ENCODE results near the gene PLCL2.
"Not testable (repeated sequence)": the region's sequence is repeated elsewhere in the genome, so short reads cannot be mapped to it uniquely, and the experiment has no call there.

Gene PLCL2

DNA sequence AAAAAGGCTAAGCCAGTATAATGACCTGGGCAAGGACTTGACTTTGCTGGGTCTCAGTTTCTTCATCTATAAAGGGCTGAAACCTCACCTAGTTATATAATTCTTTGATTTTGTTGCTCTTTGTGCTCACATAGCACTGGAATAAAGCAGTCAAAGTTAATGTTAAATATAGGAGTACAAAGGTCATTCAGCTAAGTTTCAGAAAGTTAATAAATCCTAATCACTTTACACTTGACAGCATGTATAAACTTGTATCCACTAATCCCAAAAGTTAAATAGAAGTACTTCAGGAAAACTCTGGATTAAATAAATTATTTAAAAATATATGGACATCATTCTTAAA lies 33.9 kb downstream of the PLCL2 start:
- DNase-seq: no peak

DNA sequence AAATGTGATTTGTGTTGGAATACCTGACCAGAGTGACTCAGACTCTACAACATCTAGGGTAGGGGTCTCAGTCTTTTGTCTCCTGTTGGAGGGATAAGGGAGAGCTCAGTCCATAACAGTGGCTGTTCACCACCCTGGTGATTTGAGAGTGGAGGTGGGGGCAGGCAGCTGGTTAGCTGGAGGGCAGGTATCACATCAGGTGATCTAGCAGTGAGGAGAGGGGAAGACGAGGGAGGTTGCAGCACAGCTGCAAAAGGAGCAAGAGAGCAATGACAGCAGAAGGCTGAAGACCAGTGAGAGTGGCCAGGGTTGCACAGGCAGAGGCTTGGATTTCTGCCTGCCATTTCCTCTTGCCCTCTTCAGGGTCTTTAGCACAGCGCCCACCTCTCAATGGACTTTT lies 38.4 kb downstream of the PLCL2 start:
- no peak for DNase-seq

- DNase-seq: no peak
Measured at GRCh38 chr3:16927485-16927884, 42.7 kb downstream of the PLCL2 start.

DNA sequence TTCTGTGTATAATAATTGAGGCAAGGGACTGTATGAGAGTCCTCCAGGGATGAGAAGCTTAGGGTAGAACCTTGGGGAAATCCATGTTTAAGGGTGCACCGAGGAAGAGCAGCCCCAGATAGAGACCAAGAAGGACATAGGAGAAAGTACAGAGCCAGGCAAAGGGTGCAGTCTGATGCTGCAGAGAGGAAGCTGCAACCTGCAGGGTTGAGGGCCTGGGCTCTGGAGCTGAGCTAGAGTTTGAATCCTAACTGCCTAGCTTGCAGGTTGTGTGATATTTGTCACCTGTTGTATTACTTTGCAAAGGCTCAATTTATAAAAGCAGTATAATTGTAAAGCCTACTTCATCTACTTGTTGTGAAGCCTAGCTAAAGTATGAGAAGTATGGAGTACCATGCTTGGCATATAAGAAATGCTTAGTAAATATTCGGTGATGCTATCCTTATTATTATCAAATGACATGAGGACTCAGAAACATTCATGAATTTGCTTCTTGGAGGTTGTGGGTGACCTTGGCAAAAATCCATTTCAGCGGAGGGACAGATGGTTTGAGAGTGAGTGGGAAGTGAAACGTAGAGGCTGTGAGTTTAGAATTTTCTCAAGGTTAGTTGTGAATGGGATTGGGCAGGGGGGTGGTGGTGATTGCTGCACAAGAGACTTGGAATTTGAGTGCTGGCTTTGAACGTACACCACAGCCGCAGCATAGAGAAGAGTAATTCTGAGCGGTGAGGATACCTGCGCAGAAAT lies 43.8 kb downstream of the PLCL2 start:
- no peak for DNase-seq

DNA sequence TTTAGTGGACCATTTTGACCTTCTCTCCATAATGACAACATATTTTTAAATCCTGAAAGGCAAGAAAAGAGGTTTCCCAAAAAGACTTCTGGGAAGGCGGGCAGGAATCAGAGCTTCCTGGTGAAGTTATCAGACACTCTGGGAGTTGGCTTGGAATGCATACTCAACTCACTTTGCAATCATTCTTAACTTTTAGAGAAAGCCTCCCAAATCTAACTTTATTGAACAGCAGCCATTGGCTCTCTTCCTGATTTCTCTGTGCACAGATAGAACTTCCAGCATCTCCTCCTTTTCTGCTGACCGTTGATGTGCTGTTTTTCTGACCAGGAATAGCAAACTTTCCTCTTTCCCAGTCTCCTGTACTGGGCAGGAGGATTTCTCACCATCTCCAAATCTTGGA lies 44.6 kb downstream of the PLCL2 start:
- no peak for DNase-seq

- no peak for DNase-seq
Measured at GRCh38 chr3:16932877-16933276, 48.1 kb downstream of the PLCL2 start.

DNA sequence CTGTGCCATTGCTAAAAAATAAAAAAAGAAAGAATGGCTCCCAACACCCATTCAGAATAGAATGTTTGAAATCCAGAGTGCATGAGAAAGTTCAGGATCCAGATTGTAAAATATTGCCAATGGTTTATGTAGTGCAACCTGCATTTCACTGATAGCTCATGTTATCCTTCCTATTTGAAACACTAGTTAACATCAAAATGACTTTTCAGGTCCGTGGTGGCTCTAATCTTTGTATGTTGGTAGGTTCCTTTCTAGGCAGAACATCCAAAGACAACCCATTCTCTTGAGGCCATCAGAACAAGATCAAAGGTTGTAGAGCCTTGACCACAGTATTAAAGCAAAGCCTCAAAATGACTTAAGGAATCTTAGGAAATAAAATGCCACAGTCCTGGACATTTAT lies 51.0 kb downstream of the PLCL2 start:
- DNase-seq: no peak

DNA sequence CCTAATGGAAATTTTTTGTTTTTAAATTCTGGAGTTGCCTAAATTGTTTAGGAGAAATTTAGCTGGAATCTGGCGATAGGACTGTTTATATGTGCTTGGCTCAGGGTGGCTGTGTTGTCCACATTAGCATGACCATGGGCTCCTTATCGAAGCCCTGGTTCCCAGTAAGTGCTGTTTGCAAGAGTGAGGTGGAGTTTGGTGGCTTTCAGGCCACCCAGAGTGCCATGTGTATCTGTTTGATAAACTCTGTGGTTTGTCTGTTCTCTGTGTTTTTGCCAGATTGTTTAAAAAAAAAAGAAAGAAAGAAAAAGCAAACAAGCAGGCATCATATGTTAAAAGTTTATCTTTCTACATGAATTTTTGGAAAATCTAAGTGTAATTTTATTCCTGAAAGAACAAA lies 51.5 kb downstream of the PLCL2 start:
- no peak for DNase-seq

DNA sequence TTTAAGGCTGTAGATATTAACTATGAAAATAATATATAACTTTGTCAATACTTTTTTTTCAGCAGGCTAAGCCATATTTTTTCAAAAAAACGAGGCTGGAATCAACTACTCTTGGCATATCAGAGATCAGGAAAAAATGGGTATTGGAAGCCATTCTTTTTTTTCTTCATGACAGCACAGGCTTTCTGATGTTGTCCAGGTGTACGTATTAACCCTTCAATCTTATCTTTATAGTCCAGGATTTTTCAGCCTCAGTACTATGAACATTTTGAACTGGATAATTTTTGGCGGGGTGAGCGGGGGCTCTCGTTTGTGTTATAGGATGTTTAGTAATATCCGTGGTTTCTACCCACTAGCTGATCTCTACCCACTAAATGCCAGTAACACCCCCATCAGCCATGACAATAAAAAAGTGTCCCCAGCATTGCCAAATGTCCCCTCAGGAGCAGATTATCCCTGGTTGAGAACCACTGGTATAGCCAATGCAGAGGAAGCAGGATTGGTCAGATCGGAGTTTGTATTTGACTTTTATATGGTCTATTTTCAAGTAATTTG lies 52.0 kb downstream of the PLCL2 start:
- no peak for DNase-seq

DNA sequence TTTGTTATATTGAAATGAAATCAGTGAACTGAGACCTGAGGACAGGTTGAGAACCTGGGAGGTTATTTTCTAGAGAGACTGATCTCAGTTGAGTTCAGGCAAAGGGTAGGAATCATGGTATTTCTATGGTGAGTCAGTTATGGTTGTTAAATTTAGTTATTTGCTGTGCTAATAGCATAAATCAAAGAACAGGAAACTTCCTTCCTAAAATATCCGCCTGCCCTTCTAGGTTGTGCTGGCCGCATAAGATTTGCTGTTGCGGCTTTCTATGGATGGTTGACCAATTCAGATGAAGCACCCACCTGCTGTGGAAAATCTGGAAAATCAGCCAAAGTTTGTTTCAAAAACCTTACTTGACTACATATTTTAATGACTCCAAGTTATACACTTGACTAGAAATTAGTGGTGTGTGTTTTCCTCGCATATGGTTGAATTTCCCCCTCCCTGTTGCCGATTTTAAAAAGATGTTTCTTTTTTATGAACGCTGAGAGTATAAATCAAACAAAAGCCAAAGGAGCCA lies 52.6 kb downstream of the PLCL2 start:
- no peak for DNase-seq

GRCh38 chr3:16940769-16941700 lies 56.3 kb downstream of the PLCL2 start:
- no peak for DNase-seq

GRCh38 chr3:16942955-16943354 lies 58.2 kb downstream of the PLCL2 start:
- no peak for DNase-seq

GRCh38 chr3:16943857-16944256 lies 59.1 kb downstream of the PLCL2 start:
- DNase-seq: no peak

GRCh38 chr3:16944356-16944755 lies 59.6 kb downstream of the PLCL2 start:
- no peak for DNase-seq

GRCh38 chr3:16945330-16945729 lies 60.6 kb downstream of the PLCL2 start:
- no peak for DNase-seq

GRCh38 chr3:16950282-16950681 lies 65.5 kb downstream of the PLCL2 start:
- DNase-seq: no peak

GRCh38 chr3:16950845-16951244 lies 66.1 kb downstream of the PLCL2 start:
- no peak for DNase-seq

DNA sequence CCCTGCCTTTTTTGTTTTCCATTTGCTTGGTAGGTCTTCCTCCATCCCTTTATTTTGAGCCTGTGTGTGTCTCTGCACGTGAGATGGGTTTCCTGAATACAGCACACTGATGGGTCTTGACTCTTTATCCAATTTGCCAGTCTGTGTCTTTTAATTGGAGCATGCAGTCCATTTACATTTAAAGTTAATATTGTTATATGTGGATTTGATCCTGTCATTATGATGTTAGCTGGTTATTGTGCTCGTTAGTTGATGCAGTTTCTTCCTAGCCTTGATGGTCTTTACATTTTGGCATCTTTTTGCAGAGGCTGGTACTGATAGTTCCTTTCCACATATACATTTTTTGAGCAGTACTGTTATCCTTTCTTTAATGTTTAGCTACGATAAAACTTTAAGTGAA lies 73.1 kb downstream of the PLCL2 start:
- not testable (repeated sequence) for DNase-seq

GRCh38 chr3:16960125-16960524 lies 75.4 kb downstream of the PLCL2 start:
- no peak for DNase-seq

- DNase-seq: no peak
Measured at GRCh38 chr3:16961621-16962205, 77.0 kb downstream of the PLCL2 start.

GRCh38 chr3:16975083-16975482 lies 90.3 kb downstream of the PLCL2 start:
- DNase-seq: no peak

DNA sequence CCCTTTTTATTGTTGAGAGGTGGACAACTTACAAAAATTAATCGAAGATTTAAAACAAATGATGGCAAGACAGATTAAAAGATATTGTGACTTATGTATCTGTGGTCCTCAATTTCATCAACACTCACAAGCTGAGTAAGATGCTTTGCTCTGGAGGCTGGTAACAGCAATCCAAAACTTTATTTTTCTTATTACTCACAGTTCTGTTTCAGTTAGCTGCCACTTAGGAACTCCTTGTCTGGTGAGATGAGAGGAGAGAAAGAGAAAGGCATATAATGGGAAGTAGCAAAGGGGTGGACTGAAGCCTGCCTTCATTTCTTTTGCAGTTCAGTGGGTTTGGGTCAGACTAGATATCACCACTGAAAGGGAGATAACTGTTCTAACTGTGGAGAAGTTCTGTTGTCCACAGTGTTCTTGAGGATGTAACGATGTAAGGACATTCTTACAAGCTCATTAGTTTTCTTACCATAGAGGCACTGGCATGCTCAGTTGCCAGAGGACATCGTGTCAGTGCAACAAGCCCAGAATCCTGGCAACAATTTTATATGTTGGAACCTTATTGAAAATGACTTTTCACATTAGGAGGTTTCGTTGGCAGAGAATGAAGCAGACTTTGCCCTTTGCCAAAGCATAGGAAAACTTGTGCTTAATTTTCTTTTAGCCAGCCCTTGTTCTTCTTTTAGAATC lies 93.6 kb downstream of the PLCL2 start:
- DNase-seq: no peak

GRCh38 chr3:16978921-16979271 lies 94.1 kb downstream of the PLCL2 start:
- DNase-seq: no peak
